HepG2 (cell line): ENCODE measurements around the gene SCT. TPM values are rescaled to one million over a fixed set of nuclear protein-coding genes. Genes with fewer than 3 reads are reported as not detected.

ENCODE experiments used
- AGO2 ChIP-seq: fragments of 200-400 bp; formaldehyde crosslinking; optimal IDR thresholded peaks from 2 replicates; pipeline ENCODE3; 2017; ENCODE audit warnings: mild to moderate bottlenecking, low read depth, low read length, moderate library complexity
- HMGA1 ChIP-seq: sonication (generic); formaldehyde crosslinking; conservative IDR thresholded peaks from 2 replicates; pipeline ENCODE4 v1.4.0; 2020; ENCODE audit warnings: missing genetic modification reagents
- POLR2AphosphoS2 ChIP-seq: IDR thresholded peaks from 2 replicates; pipeline ENCODE4 v1.6.1; 2011; ENCODE audit warnings: low read depth, low read length, improper control_type of control experiment
- RARG ChIP-seq: sonication (generic); formaldehyde crosslinking; IDR thresholded peaks from 2 replicates; pipeline ENCODE4 v1.4.0; 2020; ENCODE audit warnings: low read depth, mild to moderate bottlenecking, missing genetic modification reagents
- RNF2 ChIP-seq: fragments of 450-650 bp; conservative IDR thresholded peaks from 2 replicates; pipeline ENCODE4 v1.6.1; 2016; ENCODE audit warnings: low read depth
- SALL1 ChIP-seq: sonication (generic); formaldehyde crosslinking; IDR thresholded peaks from 2 replicates; pipeline ENCODE4 v1.8.0; 2022; ENCODE audit warnings: mild to moderate bottlenecking, missing genetic modification reagents
- ZBTB38 ChIP-seq: sonication (generic); formaldehyde crosslinking; IDR thresholded peaks from 2 replicates; pipeline ENCODE4 v1.5.1; 2020; ENCODE audit warnings: mild to moderate bottlenecking, missing genetic modification reagents
- ZBTB42 ChIP-seq: sonication (generic); formaldehyde crosslinking; IDR thresholded peaks from 2 replicates; pipeline ENCODE4 v1.5.0; 2020; ENCODE audit warnings: mild to moderate bottlenecking, missing genetic modification reagents
- ZBTB7A ChIP-seq: sonication (generic); formaldehyde crosslinking; IDR thresholded peaks from 2 replicates; pipeline ENCODE4 v1.8.0; 2022; ENCODE audit warnings: mild to moderate bottlenecking, missing genetic modification reagents
- ZNF253 ChIP-seq: sonication (generic); formaldehyde crosslinking; IDR thresholded peaks from 2 replicates; pipeline ENCODE4 v1.8.0; 2022; ENCODE audit warnings: mild to moderate bottlenecking, missing genetic modification reagents, borderline replicate concordance
- polyA plus RNA-seq, 8 experiments: library from polyadenylated mRNA; depleted of rRNA in 3 of 8; stranded (reverse) in 7 of 8; unstranded in 1 of 8; fragments of >200 nt; fragmentation: Illumina TruSeq in 4 of 8; extraction: Trizol in 4 of 8; gene quantifications; 2 replicates each; pipeline versions ENCODE4 v1.2.1 to v1.2.3, GENCODE V29; 2011 to 2016; ENCODE audit warnings: low read depth in 4 of 8, missing spikeins in 1 of 8, mixed read lengths in 1 of 8; ENCODE audit not compliant: insufficient read depth in 1 of 8
- total RNA-seq, 5 experiments: library from RNA; depleted of rRNA; stranded (reverse); fragments of >200 nt; fragmentation: Illumina TruSeq; extraction: Trizol; gene quantifications; 2 replicates each; pipeline ENCODE4 v1.2.3, GENCODE V29; 2016; ENCODE audit warnings: low read depth in 1 of 5
- TF ChIP-seq, protein P1 (sequence below): sonication (generic); formaldehyde crosslinking; IDR thresholded peaks from 2 replicates; pipeline ENCODE4 v1.4.0; 2020; ENCODE audit warnings: missing genetic modification reagents
- TF ChIP-seq, protein P2 (sequence below): sonication (generic); formaldehyde crosslinking; IDR thresholded peaks from 2 replicates; pipeline ENCODE4 v1.8.1; 2023; ENCODE audit warnings: missing genetic modification reagents, inconsistent platforms, borderline replicate concordance
- TF ChIP-seq, protein P3 (sequence below): sonication (generic); formaldehyde crosslinking; IDR thresholded peaks from 2 replicates; pipeline ENCODE4 v1.5.0; 2020; ENCODE audit warnings: mild to moderate bottlenecking, low read depth, missing genetic modification reagents, borderline replicate concordance
- TF ChIP-seq, protein P4 (sequence below): sonication (generic); formaldehyde crosslinking; IDR thresholded peaks from 2 replicates; pipeline ENCODE4 v1.4.0; 2020; ENCODE audit warnings: missing genetic modification reagents
- TF ChIP-seq, protein P5 (sequence below): sonication (generic); formaldehyde crosslinking; IDR thresholded peaks from 2 replicates; pipeline ENCODE4 v1.5.1; 2020; ENCODE audit warnings: mild to moderate bottlenecking, moderate library complexity, missing genetic modification reagents
- TF ChIP-seq, protein P6 (sequence below): sonication (generic); formaldehyde crosslinking; IDR thresholded peaks from 2 replicates; pipeline ENCODE4 v1.5.1; 2020; ENCODE audit warnings: mild to moderate bottlenecking, missing genetic modification reagents, moderate library complexity

The SCT gene
- total and polyA plus RNA-seq, 2 of the 13 experiments (the other 11 are each of a cell fraction or from before 2014, with no cell fraction given), result not detected

DNA sequence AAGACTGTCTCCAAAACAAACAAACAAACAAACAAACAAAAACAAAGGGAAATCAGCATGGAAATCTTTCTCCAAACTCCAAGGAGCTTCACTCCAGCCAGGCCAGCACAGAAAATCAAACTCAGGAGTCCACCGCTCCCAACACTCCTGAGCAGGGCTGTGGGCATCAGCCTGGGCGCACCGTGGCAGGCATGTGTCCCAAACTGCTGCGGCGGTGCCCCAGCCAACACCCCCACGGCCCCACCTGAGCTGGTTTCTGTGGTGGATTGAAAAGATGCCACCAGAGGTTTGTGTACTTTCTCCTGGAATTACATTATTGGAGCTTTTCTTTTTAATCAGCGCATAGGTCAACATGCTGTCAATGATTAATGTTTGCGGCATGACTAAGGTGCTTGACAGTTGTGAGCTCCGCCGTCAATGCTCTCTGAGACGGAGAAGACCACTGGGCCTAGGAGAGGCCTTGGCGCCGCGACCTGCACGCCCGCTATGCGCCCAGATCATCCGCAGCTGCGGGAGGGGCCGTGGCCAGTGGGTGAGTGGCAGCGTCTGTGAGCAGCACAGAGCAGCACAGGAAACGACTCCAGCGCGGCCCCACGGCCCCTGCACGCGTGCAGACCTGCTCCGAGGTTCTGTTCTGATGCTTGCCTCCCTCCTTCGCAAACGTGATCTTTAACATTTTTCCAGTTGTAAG, 28.2 kb upstream of the SCT start (continued):
- TF ChIP-seq, protein P1, sequence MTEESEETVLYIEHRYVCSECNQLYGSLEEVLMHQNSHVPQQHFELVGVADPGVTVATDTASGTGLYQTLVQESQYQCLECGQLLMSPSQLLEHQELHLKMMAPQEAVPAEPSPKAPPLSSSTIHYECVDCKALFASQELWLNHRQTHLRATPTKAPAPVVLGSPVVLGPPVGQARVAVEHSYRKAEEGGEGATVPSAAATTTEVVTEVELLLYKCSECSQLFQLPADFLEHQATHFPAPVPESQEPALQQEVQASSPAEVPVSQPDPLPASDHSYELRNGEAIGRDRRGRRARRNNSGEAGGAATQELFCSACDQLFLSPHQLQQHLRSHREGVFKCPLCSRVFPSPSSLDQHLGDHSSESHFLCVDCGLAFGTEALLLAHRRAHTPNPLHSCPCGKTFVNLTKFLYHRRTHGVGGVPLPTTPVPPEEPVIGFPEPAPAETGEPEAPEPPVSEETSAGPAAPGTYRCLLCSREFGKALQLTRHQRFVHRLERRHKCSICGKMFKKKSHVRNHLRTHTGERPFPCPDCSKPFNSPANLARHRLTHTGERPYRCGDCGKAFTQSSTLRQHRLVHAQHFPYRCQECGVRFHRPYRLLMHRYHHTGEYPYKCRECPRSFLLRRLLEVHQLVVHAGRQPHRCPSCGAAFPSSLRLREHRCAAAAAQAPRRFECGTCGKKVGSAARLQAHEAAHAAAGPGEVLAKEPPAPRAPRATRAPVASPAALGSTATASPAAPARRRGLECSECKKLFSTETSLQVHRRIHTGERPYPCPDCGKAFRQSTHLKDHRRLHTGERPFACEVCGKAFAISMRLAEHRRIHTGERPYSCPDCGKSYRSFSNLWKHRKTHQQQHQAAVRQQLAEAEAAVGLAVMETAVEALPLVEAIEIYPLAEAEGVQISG (CRISPR knock-in tag), result 0 out of 2 replicates have a peak, but pooled peaks have one; percentile 30
- TF ChIP-seq, protein P2, sequence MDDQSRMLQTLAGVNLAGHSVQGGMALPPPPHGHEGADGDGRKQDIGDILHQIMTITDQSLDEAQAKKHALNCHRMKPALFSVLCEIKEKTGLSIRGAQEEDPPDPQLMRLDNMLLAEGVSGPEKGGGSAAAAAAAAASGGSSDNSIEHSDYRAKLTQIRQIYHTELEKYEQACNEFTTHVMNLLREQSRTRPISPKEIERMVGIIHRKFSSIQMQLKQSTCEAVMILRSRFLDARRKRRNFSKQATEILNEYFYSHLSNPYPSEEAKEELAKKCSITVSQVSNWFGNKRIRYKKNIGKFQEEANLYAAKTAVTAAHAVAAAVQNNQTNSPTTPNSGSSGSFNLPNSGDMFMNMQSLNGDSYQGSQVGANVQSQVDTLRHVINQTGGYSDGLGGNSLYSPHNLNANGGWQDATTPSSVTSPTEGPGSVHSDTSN (CRISPR knock-in tag), result no peak
- TF ChIP-seq ZNF253 (CRISPR knock-in tag) (no peak), POLR2AphosphoS2 (no peak), HMGA1 (no peak), ZBTB42 (CRISPR knock-in tag) (no peak), SALL1 (CRISPR knock-in tag) (peak; percentile 49), AGO2 (peak; percentile 43), RNF2 (no peak), ZBTB38 (CRISPR knock-in tag) (0 out of 2 replicates have a peak, but pooled peaks have one; percentile 18), ZBTB7A (CRISPR knock-in tag) (0 out of 2 replicates have a peak, but pooled peaks have one; percentile 64), RARG (no peak)
- TF ChIP-seq, protein P3, sequence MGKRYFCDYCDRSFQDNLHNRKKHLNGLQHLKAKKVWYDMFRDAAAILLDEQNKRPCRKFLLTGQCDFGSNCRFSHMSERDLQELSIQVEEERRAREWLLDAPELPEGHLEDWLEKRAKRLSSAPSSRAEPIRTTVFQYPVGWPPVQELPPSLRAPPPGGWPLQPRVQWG (CRISPR knock-in tag), result no peak
- TF ChIP-seq, protein P4, sequence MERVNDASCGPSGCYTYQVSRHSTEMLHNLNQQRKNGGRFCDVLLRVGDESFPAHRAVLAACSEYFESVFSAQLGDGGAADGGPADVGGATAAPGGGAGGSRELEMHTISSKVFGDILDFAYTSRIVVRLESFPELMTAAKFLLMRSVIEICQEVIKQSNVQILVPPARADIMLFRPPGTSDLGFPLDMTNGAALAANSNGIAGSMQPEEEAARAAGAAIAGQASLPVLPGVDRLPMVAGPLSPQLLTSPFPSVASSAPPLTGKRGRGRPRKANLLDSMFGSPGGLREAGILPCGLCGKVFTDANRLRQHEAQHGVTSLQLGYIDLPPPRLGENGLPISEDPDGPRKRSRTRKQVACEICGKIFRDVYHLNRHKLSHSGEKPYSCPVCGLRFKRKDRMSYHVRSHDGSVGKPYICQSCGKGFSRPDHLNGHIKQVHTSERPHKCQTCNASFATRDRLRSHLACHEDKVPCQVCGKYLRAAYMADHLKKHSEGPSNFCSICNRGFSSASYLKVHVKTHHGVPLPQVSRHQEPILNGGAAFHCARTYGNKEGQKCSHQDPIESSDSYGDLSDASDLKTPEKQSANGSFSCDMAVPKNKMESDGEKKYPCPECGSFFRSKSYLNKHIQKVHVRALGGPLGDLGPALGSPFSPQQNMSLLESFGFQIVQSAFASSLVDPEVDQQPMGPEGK (CRISPR knock-in tag), result peak; percentile 40
- TF ChIP-seq, protein P5, sequence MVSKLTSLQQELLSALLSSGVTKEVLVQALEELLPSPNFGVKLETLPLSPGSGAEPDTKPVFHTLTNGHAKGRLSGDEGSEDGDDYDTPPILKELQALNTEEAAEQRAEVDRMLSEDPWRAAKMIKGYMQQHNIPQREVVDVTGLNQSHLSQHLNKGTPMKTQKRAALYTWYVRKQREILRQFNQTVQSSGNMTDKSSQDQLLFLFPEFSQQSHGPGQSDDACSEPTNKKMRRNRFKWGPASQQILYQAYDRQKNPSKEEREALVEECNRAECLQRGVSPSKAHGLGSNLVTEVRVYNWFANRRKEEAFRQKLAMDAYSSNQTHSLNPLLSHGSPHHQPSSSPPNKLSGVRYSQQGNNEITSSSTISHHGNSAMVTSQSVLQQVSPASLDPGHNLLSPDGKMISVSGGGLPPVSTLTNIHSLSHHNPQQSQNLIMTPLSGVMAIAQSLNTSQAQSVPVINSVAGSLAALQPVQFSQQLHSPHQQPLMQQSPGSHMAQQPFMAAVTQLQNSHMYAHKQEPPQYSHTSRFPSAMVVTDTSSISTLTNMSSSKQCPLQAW (CRISPR knock-in tag), result peak; percentile 85
- TF ChIP-seq, protein P6, sequence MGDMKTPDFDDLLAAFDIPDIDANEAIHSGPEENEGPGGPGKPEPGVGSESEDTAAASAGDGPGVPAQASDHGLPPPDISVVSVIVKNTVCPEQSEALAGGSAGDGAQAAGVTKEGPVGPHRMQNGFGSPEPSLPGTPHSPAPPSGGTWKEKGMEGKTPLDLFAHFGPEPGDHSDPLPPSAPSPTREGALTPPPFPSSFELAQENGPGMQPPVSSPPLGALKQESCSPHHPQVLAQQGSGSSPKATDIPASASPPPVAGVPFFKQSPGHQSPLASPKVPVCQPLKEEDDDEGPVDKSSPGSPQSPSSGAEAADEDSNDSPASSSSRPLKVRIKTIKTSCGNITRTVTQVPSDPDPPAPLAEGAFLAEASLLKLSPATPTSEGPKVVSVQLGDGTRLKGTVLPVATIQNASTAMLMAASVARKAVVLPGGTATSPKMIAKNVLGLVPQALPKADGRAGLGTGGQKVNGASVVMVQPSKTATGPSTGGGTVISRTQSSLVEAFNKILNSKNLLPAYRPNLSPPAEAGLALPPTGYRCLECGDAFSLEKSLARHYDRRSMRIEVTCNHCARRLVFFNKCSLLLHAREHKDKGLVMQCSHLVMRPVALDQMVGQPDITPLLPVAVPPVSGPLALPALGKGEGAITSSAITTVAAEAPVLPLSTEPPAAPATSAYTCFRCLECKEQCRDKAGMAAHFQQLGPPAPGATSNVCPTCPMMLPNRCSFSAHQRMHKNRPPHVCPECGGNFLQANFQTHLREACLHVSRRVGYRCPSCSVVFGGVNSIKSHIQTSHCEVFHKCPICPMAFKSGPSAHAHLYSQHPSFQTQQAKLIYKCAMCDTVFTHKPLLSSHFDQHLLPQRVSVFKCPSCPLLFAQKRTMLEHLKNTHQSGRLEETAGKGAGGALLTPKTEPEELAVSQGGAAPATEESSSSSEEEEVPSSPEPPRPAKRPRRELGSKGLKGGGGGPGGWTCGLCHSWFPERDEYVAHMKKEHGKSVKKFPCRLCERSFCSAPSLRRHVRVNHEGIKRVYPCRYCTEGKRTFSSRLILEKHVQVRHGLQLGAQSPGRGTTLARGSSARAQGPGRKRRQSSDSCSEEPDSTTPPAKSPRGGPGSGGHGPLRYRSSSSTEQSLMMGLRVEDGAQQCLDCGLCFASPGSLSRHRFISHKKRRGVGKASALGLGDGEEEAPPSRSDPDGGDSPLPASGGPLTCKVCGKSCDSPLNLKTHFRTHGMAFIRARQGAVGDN (CRISPR knock-in tag), result peak; percentile 84
